HG03432 (cell line): ENCODE data around the gene DPEP2.
"Not testable (repeated sequence)": the region's sequence is repeated elsewhere in the genome, so short reads cannot be mapped to it uniquely, and the experiment has no call there.

ENCODE experiments used
- ATAC-seq: cut with Tn5 transposase; IDR thresholded peaks from one replicate; pipeline ENCODE4 v1.9.1; 2021; ENCODE audit warnings: mild to moderate bottlenecking, moderate library complexity; ENCODE audit not compliant: unreplicated experiment

The DPEP2 gene

DNA sequence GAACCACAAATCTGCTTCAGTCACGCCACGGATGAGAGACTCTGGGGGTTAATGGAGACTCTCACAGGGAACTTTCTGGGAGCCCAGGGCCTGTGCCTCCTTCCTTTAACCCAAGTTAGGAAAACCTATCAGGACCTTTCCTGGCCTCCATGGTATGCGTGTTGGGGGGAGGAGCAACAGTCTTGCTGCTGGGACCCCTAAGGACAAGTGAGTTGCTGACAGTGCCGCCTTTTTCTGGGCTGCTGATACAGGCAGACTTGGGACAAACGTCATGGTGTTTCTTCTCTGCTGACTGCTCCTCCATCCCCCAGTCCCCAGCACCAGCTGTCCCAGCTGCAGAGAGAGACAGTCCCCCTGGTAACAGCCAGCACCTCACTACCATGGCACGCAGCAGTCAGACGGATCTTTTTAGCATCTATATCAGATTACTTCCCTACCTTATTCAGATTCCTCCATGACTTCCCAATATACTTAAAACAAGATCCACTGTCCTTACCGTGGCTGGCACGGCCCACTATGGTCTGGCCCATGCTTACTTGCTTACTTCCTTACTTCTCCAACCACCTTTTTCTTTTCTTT, 10.0 kb upstream of the DPEP2 start:
- ATAC-seq, result no peak

DNA sequence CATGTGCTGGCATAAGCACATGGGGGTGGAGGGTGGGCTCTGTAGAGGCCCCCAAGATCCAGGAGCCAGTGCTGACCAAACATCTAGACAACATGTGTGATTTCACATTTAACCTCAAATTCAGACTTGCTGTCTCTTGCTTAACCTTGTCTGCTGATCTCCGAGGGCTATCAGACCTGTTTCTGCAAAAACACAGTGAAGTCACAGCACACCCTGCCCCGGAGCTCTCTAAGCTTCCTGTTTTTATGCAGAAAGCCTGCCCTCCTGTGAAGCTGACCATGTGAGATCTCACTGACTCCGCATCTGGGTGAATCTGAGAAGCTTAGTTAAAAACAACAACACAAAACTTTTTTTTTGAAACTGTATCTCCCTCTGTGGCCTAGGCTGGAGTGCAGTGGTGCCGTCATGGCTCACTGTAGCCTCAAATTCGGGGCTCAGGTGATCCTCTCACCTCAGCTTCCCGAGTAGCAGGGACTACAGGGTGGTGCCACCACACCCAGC, 6.6 kb upstream of the DPEP2 start:
- ATAC-seq, result no peak

DNA sequence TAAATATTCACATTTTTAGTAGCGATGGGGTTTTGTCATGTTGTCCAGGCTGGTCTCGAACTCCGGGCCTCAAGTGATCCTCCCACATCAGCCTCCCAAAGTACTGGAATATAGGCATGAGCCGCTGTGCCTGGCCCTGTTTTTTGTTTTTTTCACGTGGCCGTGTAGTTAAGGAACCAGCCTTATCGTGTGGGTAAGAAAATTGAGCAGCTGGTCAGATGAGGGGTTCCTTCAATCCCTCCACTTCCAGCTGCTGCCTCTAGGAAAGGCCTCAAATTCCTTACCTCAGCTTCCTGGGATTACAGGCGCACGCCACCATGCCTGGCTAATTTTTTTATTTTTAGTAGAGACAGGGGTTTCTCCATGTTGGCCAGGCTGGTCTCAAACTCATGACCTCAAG, 5.9 kb upstream of the DPEP2 start:
- no peak for ATAC-seq

GRCh38 chr16:68003031-68003430, 3.7 kb upstream of the DPEP2 start:
- ATAC-seq, result no peak

GRCh38 chr16:68000450-68000849, 1.2 kb upstream of the DPEP2 start:
- no peak for ATAC-seq

DNA sequence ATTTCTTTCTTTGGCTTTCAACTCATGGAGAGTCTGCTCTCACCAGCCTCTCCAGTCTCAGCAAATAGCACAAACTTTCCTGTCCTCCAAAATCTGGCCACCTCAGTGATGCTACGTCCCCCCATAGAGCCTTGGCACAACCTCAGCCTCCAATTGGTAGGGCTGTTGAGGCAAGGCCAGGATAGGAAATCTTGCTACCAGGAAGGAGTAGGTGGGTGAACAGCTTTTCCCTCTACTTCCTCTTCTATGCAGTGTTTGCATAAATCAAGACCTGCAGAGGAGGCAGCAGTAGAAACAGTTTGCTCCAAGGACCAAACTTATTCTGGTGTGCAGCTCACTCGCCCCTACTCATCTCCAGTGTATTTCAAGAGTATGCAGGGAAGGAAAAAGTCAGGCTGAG, 701 bp upstream of the DPEP2 start:
- ATAC-seq, result no peak

DNA sequence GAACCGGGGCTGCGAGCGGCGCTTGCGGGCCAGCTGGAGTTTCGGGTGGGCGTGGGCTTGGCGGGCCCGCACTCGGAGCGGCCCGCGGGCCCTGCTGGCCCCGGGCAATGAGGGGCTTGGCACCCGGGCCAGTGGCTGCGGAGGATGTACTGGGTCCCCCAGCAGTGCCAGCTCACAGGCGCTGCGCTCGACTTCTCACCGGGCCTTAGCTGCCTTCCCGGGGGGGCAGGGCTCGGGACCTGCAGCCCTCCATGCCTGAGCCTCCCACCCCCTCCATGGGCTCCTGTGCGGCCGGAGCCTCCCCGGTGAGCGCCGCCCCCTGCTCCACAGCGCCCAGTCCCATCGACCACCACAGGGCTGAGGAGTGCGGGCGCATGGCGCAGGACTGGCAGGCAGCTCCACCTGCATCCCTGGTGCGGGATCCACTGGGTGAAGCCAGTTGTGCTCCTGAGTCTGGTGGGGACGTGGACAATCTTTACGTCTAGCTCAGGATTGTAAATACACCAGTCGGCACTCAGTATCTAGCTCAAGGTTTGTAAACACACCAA, 979 bp downstream of the DPEP2 start:
- not testable (repeated sequence) for ATAC-seq

DNA sequence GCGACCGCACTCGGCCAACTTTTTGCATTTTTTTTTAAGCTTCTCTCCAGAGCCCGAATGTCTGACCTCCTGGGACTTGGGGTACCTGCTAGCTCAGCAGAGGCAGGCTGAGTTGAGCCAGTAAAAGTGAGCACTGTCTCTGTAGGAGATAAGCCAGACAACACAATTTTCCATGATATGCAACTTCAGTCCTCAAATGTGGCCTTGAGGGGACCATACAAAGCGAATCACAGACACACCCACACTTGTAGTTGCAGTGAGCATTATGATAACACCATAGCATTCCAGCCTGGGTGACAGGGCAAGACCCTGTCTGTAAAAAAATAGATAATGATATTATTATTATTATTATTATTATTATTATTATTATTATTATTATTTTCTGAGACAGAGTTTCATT, 2.6 kb downstream of the DPEP2 start:
- no peak for ATAC-seq

GRCh38 chr16:67995423-67995822, 3.9 kb downstream of the DPEP2 start:
- no peak for ATAC-seq

GRCh38 chr16:67994040-67994408, 5.3 kb downstream of the DPEP2 start:
- ATAC-seq, result not testable (repeated sequence)

DNA sequence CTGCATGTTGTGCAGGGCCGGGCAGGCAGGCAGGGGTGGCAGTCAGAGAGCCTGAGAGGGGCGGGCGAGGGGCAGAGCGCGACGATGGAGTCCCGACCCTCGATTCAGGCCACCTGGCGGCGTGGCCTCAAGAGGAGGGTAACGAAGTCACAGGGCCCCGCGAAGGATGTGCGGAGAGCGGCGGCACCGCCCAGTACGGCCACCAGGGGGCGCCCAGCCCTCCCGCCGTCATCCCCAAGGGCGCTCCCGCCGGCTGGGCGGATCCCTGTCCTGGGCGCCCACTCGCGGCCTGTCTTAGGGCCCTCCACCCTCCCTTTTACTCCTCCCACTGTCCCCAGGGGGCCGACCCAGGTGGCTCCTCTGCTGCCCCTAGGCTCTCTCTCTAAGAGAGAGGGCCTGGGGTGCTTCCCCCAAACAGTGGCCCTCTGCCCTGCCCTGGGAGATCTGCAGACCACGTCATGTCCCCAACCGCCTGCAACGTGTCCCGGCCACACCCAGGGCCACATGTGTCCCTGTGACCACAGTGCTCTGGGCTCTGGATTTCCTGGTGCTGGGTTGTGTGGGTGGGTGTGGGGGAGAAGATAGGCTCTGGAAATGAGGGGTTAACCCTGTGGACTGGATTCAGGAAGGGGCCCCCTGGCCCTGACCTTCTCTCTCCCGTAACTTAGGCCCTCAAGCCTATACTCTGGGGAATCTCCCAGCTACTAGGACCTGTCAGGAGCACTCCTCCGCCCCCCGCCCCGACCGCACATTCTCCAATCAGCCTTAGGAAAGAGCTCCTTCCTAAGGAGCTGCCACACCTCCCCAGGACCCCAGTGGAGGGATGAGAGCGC, 5.9 kb downstream of the DPEP2 start:
- ATAC-seq, result peak; percentile 79

DNA sequence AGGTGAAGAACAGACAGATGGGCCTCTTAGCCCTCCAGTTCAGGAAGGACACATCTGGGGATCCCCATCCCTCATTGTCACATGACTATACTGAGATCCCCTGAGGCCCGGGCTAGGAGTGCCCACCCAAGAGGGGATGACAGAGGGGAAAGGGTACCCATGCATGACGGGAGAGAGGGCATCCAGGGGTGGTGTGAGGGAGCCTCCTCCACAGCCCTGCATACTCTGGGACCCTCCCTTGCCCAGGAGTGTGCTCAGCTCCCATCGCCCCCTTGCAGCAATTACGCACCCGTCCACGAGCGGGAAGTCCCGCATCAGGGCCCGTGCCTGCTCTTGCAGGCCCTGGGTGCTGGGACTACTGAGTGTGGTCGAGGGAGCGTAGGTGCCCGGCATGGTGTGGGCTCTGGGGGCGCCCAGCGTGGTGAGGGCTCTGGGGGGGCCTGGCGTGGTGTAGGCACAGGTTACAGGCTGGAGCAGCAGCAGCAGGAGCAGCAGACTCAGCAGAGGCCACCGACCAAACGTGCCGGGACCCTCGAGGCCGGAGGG, 6.5 kb downstream of the DPEP2 start:
- no peak for ATAC-seq

DNA sequence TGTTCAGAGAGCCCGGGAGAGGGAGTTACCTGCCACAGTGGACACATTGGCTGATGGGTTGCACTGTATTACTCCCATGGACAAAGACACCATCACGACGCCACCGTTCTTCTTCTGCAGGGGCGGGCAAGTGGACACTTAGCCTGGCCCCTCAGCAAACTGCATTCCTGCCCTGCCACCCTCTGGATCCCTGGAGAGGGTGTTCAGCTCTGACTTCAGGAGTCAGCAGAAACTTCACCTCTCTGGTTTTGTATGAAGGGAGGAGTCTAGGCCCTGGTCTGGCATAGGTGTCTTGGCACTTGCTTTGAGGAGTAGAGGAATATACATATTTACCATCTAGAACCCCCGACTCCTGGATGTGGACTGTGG, 9.3 kb downstream of the DPEP2 start:
- no peak for ATAC-seq

DNA sequence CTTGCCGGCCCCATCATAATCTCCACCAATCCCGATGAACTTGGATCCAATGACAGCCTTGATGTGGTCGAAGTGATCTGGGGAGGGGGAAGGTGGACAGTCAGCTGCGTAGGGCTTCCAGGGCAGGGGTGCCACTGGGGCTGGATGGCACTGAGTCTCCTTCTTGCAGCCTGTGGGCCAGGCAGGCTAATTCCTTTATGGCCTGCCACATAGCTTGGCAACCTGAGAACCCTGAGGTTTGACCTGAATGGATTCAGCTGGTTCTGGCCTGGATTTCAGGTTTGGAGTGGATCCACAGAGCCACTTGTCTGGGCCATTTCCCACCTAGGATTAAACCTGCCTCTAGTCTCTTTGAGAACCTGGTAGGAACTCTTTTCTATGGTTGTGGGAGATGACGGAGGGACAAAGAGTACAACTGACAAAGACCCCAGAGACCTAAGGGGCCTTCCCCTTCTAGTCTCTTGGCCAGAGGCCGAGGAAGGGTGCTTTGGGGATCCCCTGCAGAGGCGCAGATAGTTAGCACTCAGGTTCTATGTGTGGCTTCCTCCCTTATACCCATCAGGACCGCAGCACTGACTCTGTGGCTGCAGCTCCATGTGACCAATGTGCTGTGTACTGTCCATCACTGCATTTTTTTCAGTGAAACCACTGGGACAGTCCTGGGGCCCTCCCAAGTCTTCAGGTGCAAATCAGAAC, 9.8 kb downstream of the DPEP2 start:
- peak; percentile 29 for ATAC-seq

DNA sequence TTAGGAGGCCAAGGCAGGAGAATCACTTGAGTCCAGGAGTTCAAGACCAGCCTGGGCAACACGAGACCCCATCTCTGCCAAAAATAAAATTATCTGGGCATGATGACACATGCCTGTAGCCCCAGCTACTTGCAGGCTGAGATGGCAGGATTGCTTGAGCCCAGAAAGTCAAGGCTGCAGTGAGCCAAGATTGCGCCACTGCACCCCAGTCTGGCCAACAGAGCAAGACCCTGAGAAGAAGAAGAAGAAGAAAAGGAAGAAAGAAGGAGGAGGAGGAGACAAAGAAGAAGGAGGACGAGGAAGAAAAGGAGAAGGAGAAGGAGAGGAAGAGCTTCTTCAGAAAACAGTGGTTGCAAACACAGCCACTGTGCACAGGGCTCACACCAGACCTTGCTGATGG, 10.6 kb downstream of the DPEP2 start:
- no peak for ATAC-seq

DNA sequence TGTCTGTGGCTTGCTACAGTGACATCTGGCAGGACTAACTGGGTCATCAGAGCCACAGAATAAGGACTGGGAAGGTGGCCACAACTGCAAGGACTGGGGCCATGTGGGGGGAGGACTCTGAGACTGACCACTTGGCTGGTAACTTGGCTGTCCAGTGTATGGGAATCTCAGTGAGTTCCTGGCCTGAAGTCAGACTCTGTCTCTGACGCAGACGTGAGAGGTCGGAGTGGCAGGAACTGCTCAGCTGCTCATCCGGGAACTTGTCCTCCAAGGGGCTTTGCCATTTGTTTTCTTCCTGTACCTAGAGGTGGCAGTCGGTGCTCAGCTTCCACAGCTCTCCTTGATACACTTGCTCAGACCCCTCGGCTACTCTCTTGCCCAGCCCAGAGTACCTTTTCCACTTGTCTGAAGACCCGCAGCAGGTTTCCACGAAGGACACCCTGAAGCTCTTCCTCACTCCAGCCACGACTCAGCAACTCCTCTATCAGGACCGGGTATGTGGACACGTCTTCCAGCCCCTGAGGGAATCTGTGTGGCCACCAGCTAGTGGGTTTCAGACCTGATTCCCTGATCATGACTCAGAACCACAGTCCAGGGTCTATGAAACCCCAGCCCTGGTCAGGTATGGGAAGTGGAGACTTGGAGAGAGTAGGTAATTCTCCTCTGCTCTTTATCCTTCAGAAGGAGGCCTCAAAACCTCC, 11.7 kb downstream of the DPEP2 start:
- ATAC-seq, result no peak

- no peak for ATAC-seq
These were observed 12.3 kb downstream of the DPEP2 start for GRCh38 chr16:67986949-67987348.

DNA sequence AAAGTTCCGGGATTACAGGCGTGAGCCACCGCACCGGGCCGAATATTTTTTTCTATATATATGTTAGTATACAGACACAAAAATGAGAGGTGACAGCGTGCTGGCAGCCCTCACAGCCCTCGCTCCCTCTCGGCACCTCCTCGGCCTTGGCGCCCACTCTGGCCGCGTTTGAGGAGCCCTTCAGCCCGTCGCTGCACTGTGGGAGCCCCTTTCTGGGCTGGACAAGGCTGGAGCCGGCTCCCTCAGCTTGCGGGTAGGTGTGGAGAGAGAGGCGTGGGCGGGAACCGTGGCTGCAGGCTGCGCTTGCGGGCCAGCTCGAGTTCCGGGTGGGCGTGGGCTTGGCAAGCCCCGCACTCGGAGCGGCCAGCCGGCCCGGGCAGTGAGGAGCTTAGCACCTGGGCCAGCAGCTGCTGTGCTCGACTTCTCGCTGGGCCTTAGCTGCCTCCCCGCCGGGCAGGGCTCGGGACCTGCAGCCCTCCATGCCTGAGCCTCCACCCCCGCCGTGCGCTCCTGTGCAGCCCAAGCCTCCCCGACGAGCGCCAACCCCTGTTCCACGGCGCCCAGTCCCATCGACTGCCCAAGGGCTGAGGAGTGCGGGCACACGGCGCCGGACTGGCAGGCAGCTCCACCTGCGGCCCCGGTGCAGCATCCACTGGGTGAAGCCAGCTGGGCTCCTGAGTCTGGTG, 17.1 kb downstream of the DPEP2 start:
- ATAC-seq, result no peak

- ATAC-seq, result no peak
These were observed 19.2 kb downstream of the DPEP2 start, which contains the start of gene DPEP3 for GRCh38 chr16:67979955-67980678. Gene DPEP3, minus strand, starts transcription at chr16:67980499. Its CDS starts 119 bp downstream, at chr16:67980380.
